Stomach smooth muscle (tissue), 2 donors: Measurements from ENCODE around the gene HS3ST3A1.

ENCODE experiments used
- H3K27ac ChIP-seq: one replicate; pipeline ENCODE4 v1.7.0; 2013; ENCODE audit warnings: mild to moderate bottlenecking, low read length, inconsistent platforms
- H3K27me3 ChIP-seq, 2 donors: one replicate each; pipeline ENCODE4 v1.7.0; 2013; ENCODE audit warnings: low read length in 2 of 2; ENCODE audit not compliant: insufficient read depth in 2 of 2, control insufficient read depth in 1 of 2
- H3K36me3 ChIP-seq, 2 donors: one replicate each; pipeline ENCODE4 v1.7.0; 2013; ENCODE audit warnings: low read length in 2 of 2; ENCODE audit not compliant: control insufficient read depth in 2 of 2, insufficient read depth in 2 of 2
- H3K4me1 ChIP-seq: one replicate; pipeline ENCODE4 v1.7.0; 2013; ENCODE audit warnings: low read length; ENCODE audit not compliant: control insufficient read depth, insufficient read depth
- H3K4me3 ChIP-seq, 2 donors: one replicate each; pipeline ENCODE4 v1.7.0; 2013; ENCODE audit warnings: low read length in 2 of 2
- H3K9ac ChIP-seq, 2 donors: one replicate each; pipeline ENCODE4 v1.7.0; 2013; ENCODE audit warnings: low read length in 2 of 2, mild to moderate bottlenecking in 1 of 2
- H3K9me3 ChIP-seq, 2 donors: one replicate each; pipeline ENCODE4 v1.7.0; 2013; ENCODE audit warnings: low read length in 2 of 2; ENCODE audit not compliant: control insufficient read depth in 2 of 2
- donor health status: healthy.
- donor health status: Pancreatic carcinoma.

Gene HS3ST3A1

GRCh38 chr17:13598353-13599167, 3.2 kb downstream of the HS3ST3A1 start:
- H3K27me3 ChIP-seq: peaks cover 21 to 40% of the 10 kb centered on the region in 2 donors

GRCh38 chr17:13597723-13598347, 3.9 kb downstream of the HS3ST3A1 start:
- H3K4me3 ChIP-seq: no peak overlapping the region
- no peak overlapping the region for H3K9ac ChIP-seq
- peaks cover 19% of the 10 kb centered on the region for H3K4me1 ChIP-seq
- H3K27ac ChIP-seq: no peak overlapping the region
- H3K27me3 ChIP-seq: peaks cover 14 to 35% of the 10 kb centered on the region in 2 donors
- H3K9me3 ChIP-seq: no peaks in the 10 kb centered on the region
- no peaks in the 10 kb centered on the region for H3K36me3 ChIP-seq

More at GRCh38 chr17:13598353-13599167, 3.2 kb downstream of the HS3ST3A1 start:
- Histone ChIP-seq H3K9ac (no peak overlapping the region), H3K27ac (no peak overlapping the region), H3K36me3 (no peaks in the 10 kb centered on the region), H3K4me1 (peaks cover 19% of the 10 kb centered on the region), H3K9me3 (no peaks in the 10 kb centered on the region), H3K4me3 (no peak overlapping the region)

- H3K27ac ChIP-seq: no peak overlapping the region
- H3K36me3 ChIP-seq: no peaks in the 10 kb centered on the region
- no peak overlapping the region for H3K9ac ChIP-seq
- peaks cover 9% of the 10 kb centered on the region for H3K4me1 ChIP-seq
- peaks cover 8 to 23% of the 10 kb centered on the region in 2 donors for H3K27me3 ChIP-seq
- H3K9me3 ChIP-seq: no peaks in the 10 kb centered on the region
- H3K4me3 ChIP-seq: no peak overlapping the region
These were observed 5.3 kb downstream of the HS3ST3A1 start for GRCh38 chr17:13596241-13596923.

- Histone ChIP-seq H3K4me1 (peaks cover under 1% of the 10 kb centered on the region), H3K36me3 (no peaks in the 10 kb centered on the region), H3K9ac (no peak overlapping the region), H3K27ac (no peak overlapping the region), H3K27me3 (peaks cover 8 to 15% of the 10 kb centered on the region in 2 donors), H3K9me3 (no peaks in the 10 kb centered on the region), H3K4me3 (no peak overlapping the region)
These were observed 6.2 kb downstream of the HS3ST3A1 start for GRCh38 chr17:13595599-13595899.

- H3K9me3 ChIP-seq: no peaks in the 10 kb centered on the region
- no peaks in the 10 kb centered on the region for H3K36me3 ChIP-seq
- H3K27ac ChIP-seq: no peak overlapping the region
- no peak overlapping the region for H3K9ac ChIP-seq
- H3K27me3 ChIP-seq: peaks cover 3 to 9% of the 10 kb centered on the region in 2 donors
- H3K4me1 ChIP-seq: no peaks in the 10 kb centered on the region
- H3K4me3 ChIP-seq: no peak overlapping the region
These were observed 6.7 kb downstream of the HS3ST3A1 start for GRCh38 chr17:13594762-13595598.

- Histone ChIP-seq H3K27me3 (peaks cover 3 to 6% of the 10 kb centered on the region in 2 donors), H3K27ac (no peak overlapping the region), H3K9ac (no peak overlapping the region), H3K4me1 (no peaks in the 10 kb centered on the region), H3K4me3 (no peak overlapping the region), H3K9me3 (no peaks in the 10 kb centered on the region), H3K36me3 (no peaks in the 10 kb centered on the region)
These were observed 7.4 kb downstream of the HS3ST3A1 start for GRCh38 chr17:13594310-13594709.

- no peak overlapping the region for H3K4me3 ChIP-seq
- H3K27me3 ChIP-seq: peaks cover 3 to 6% of the 10 kb centered on the region in 2 donors
- no peak overlapping the region for H3K27ac ChIP-seq
- H3K9ac ChIP-seq: no peak overlapping the region
- no peaks in the 10 kb centered on the region for H3K4me1 ChIP-seq
- no peaks in the 10 kb centered on the region for H3K9me3 ChIP-seq
- no peaks in the 10 kb centered on the region for H3K36me3 ChIP-seq
These were observed 8.0 kb downstream of the HS3ST3A1 start for GRCh38 chr17:13593757-13594156.

GRCh38 chr17:13593021-13593751, 8.5 kb downstream of the HS3ST3A1 start:
- H3K36me3 ChIP-seq: no peaks in the 10 kb centered on the region
- no peak overlapping the region for H3K27ac ChIP-seq
- H3K27me3 ChIP-seq: peaks cover 3 to 6% of the 10 kb centered on the region in 2 donors
- no peaks in the 10 kb centered on the region for H3K4me1 ChIP-seq
- H3K9ac ChIP-seq: no peak overlapping the region
- no peaks in the 10 kb centered on the region for H3K9me3 ChIP-seq
- no peak overlapping the region for H3K4me3 ChIP-seq

- H3K27ac ChIP-seq: no peak overlapping the region
- H3K27me3 ChIP-seq: peaks cover 3 to 6% of the 10 kb centered on the region in 2 donors
- no peaks in the 10 kb centered on the region for H3K4me1 ChIP-seq
These were observed 9.3 kb downstream of the HS3ST3A1 start for GRCh38 chr17:13592427-13592826.

GRCh38 chr17:13590441-13590840, 11.3 kb downstream of the HS3ST3A1 start:
- no peaks in the 10 kb centered on the region for H3K4me1 ChIP-seq
- no peak overlapping the region for H3K27ac ChIP-seq
- H3K9me3 ChIP-seq: no peaks in the 10 kb centered on the region
- H3K9ac ChIP-seq: no peak overlapping the region
- H3K27me3 ChIP-seq: peaks cover 5 to 6% of the 10 kb centered on the region in 2 donors
- H3K36me3 ChIP-seq: no peaks in the 10 kb centered on the region
- H3K4me3 ChIP-seq: no peak overlapping the region

More at GRCh38 chr17:13592427-13592826, 9.3 kb downstream of the HS3ST3A1 start:
- H3K9ac ChIP-seq: no peak overlapping the region
- H3K9me3 ChIP-seq: no peaks in the 10 kb centered on the region
- H3K4me3 ChIP-seq: no peak overlapping the region
- H3K36me3 ChIP-seq: no peaks in the 10 kb centered on the region
